Stomach (tissue), 4 donors: ENCODE data around the gene ADSS1.

ENCODE experiments used
- CTCF ChIP-seq, 7 experiments: fragments of 450-650 bp in 4 of 7; fragments of 200-600 bp in 3 of 7; sonication (generic) in 3 of 7; IDR thresholded peaks; one replicate each; pipeline ENCODE4 v1.5.1; 2016 to 2019; ENCODE audit warnings: antibody characterized with exemption in 7 of 7, control low read depth in 2 of 7, mild to moderate bottlenecking in 1 of 7
- EP300 ChIP-seq: sonication (generic); formaldehyde crosslinking; IDR thresholded peaks from one replicate; pipeline ENCODE4 v1.6.1; 2017; ENCODE audit warnings: antibody characterized with exemption
- POLR2A ChIP-seq, 4 donors: fragments of 450-650 bp; IDR thresholded peaks; one replicate each; pipeline ENCODE4 v1.6.1; 2016; ENCODE audit warnings: antibody characterized with exemption in 4 of 4, control low read depth in 2 of 4, mild to moderate bottlenecking in 1 of 4, moderate library complexity in 1 of 4
- POLR2AphosphoS5 ChIP-seq, 3 donors: sonication (generic); formaldehyde crosslinking; IDR thresholded peaks; one replicate each; pipeline ENCODE4 v1.6.1; 2016; ENCODE audit warnings: antibody characterized with exemption in 3 of 3

GRCh38 chr14:104772707-104773504 is 48.9 kb downstream of the ADSS1 start:
- TF ChIP-seq CTCF (IDR thresholded peaks at IDR 0.05) = no peak
- no peak for TF ChIP-seq POLR2A (IDR thresholded peaks at IDR 0.05)
- TF ChIP-seq EP300 = no peak
- no peak for TF ChIP-seq POLR2AphosphoS5 (IDR thresholded peaks at IDR 0.05)
